CD14-positive monocyte (primary cell): Measurements from ENCODE around the gene CDKAL1. TPM values are rescaled to one million over a fixed set of nuclear protein-coding genes. Genes with fewer than 3 reads are reported as not detected.

Experiments
- DNase-seq, 3 donors: peaks; one replicate each; pipeline ENCODE4 v3.0.0-alpha.2; 2011 to 2022
- H2AFZ ChIP-seq: 2 replicates; pipeline ENCODE4 v1.6.0; 2012; ENCODE audit warnings: mild to moderate bottlenecking, low read depth, low read length, inconsistent platforms; ENCODE audit not compliant: insufficient read depth, poor library complexity, severe bottlenecking
- H3K27ac ChIP-seq, 2 donors: 1 replicate in 1 of 2; 2 replicates in 1 of 2; pipeline ENCODE4 v1.5.1; 2012 to 2013; ENCODE audit warnings: low read length in 2 of 2, control low read depth in 1 of 2, inconsistent platforms in 1 of 2, low read depth in 1 of 2, mild to moderate bottlenecking in 1 of 2
- H3K27me3 ChIP-seq, 2 donors: one replicate each; pipeline versions ENCODE4 v1.6.0 to v1.6.1; 2011 to 2013; ENCODE audit warnings: low read length in 2 of 2; ENCODE audit not compliant: control insufficient read depth in 2 of 2, insufficient read depth in 2 of 2
- H3K36me3 ChIP-seq, 2 donors: replicated peaks in 1 of 2; 1 replicate in 1 of 2; 2 replicates in 1 of 2; pipeline versions ENCODE4 v1.5.1 to v1.6.1; 2012 to 2013; ENCODE audit warnings: low read length in 2 of 2, control low read depth in 1 of 2, inconsistent platforms in 1 of 2, mild to moderate bottlenecking in 1 of 2; ENCODE audit not compliant: insufficient read depth in 2 of 2, control insufficient read depth in 1 of 2
- H3K4me1 ChIP-seq, 2 donors: 1 replicate in 1 of 2; 2 replicates in 1 of 2; pipeline versions ENCODE4 v1.5.1 to v1.6.1; 2012 to 2013; ENCODE audit warnings: low read length in 2 of 2, control low read depth in 1 of 2, inconsistent platforms in 1 of 2, mild to moderate bottlenecking in 1 of 2, moderate library complexity in 1 of 2; ENCODE audit not compliant: insufficient read depth in 2 of 2, control insufficient read depth in 1 of 2
- H3K4me2 ChIP-seq: replicated peaks from 2 replicates; pipeline ENCODE3; 2012; ENCODE audit warnings: low read length, moderate library complexity, mild to moderate bottlenecking; ENCODE audit not compliant: poor library complexity, severe bottlenecking; ENCODE audit errors: extremely low read depth
- H3K4me3 ChIP-seq, 3 experiments: fragments of 200-600 bp in 1 of 3; sonication (generic) in 1 of 3; replicated peaks in 1 of 3; 1 replicate in 2 of 3; 2 replicates in 1 of 3; pipeline ENCODE4 v1.5.1; 2011 to 2013; ENCODE audit warnings: low read length in 3 of 3, mild to moderate bottlenecking in 3 of 3, control low read depth in 2 of 3, low read depth in 2 of 3, inconsistent platforms in 1 of 3, moderate library complexity in 1 of 3
- H3K79me2 ChIP-seq: 2 replicates; pipeline ENCODE4 v1.6.0; 2012; ENCODE audit warnings: mild to moderate bottlenecking, control low read depth, inconsistent platforms, low read length, moderate library complexity; ENCODE audit not compliant: insufficient read depth
- H3K9ac ChIP-seq: 2 replicates; pipeline ENCODE4 v1.6.0; 2017; ENCODE audit warnings: low read length, mild to moderate bottlenecking; ENCODE audit not compliant: insufficient read depth, poor library complexity, severe bottlenecking
- H3K9me3 ChIP-seq, 2 donors: replicated peaks in 1 of 2; 1 replicate in 1 of 2; 2 replicates in 1 of 2; pipeline versions ENCODE4 v1.5.1 to v1.6.1; 2012 to 2013; ENCODE audit warnings: low read length in 2 of 2, control low read depth in 1 of 2; ENCODE audit not compliant: control insufficient read depth in 1 of 2, insufficient read depth in 1 of 2
- H4K20me1 ChIP-seq: 2 replicates; pipeline ENCODE4 v1.6.0; 2012; ENCODE audit warnings: mild to moderate bottlenecking, low read length, control low read depth, moderate library complexity; ENCODE audit not compliant: insufficient read depth
- H3K27ac Mint-ChIP-seq, 7 donors: one replicate each; pipeline ENCODE4 v1.8.0; 2020; ENCODE audit warnings: mild to moderate bottlenecking in 7 of 7, mixed read lengths in 7 of 7, moderate library complexity in 6 of 7, inconsistent platforms in 2 of 7
- H3K27me3 Mint-ChIP-seq, 3 donors: one replicate each; pipeline ENCODE4 v1.8.0; 2021 to 2022; ENCODE audit warnings: low read depth in 3 of 3, mild to moderate bottlenecking in 3 of 3, mixed read lengths in 3 of 3, moderate library complexity in 3 of 3, inconsistent platforms in 1 of 3
- H3K36me3 Mint-ChIP-seq, 2 donors: one replicate each; pipeline ENCODE4 v1.8.0; 2020; ENCODE audit warnings: mixed read lengths in 2 of 2, inconsistent platforms in 1 of 2, mild to moderate bottlenecking in 1 of 2
- H3K4me1 Mint-ChIP-seq: one replicate; pipeline ENCODE4 v1.8.0; 2020; ENCODE audit warnings: mild to moderate bottlenecking, mixed read lengths
- H3K4me3 Mint-ChIP-seq, 2 donors: one replicate each; pipeline ENCODE4 v1.8.0; 2020; ENCODE audit warnings: mild to moderate bottlenecking in 2 of 2, mixed read lengths in 2 of 2, moderate library complexity in 1 of 2
- H3K9me3 Mint-ChIP-seq, 7 donors: one replicate each; pipeline ENCODE4 v1.8.0; 2020 to 2022; ENCODE audit warnings: mixed read lengths in 7 of 7, mild to moderate bottlenecking in 6 of 7, moderate library complexity in 6 of 7, inconsistent platforms in 2 of 7
- WGBS: methylation state at CpG from one replicate; pipeline ENCODE4 v1.1.5; 2013; ENCODE audit warnings: missing lambda C conversion rate; ENCODE audit not compliant: insufficient coverage; 5-methylcytosine and 5-hydroxymethylcytosine counted together
- intact Hi-C, 2 donors: fragments of 100-400 bp; cut with micrococcal nuclease; formaldehyde crosslinking; loops; one replicate each; pipeline versions ENCODE4 v1.15.0 to v1.15.1; 2023
- polyA minus RNA-seq: library from RNA; depleted of rRNA, polyadenylated mRNA; stranded (reverse); fragments of >200 nt; gene quantifications from 2 replicates; pipeline ENCODE4 v1.2.3, GENCODE V29; 2012
- polyA plus RNA-seq, 3 donors: library from polyadenylated mRNA; depleted of rRNA in 1 of 3; unstranded in 2 of 3; stranded (reverse) in 1 of 3; fragments of 300-500 nt in 2 of 3; fragments of >200 nt in 1 of 3; fragmentation: Illumina TruSeq in 2 of 3; gene quantifications; 1 replicate in 2 of 3; 2 replicates in 1 of 3; pipeline ENCODE4 v1.2.3, GENCODE V29; 2012 to 2021
- total RNA-seq, 12 experiments: library from RNA in 1 of 12; stranded (reverse) in 1 of 12; fragments of 120-200 nt in 1 of 12; gene quantifications; one replicate each; pipeline ENCODE4 v1.2.4 and lab custom pipeline; 2013 to 2026; ENCODE audit warnings: mixed read lengths in 6 of 12, inconsistent platforms in 1 of 12
- TF ChIP-seq, protein P1 (sequence below): fragments of 200-600 bp; IDR thresholded peaks from one replicate; pipeline ENCODE4 v1.8.0; 2022; ENCODE audit warnings: antibody characterized with exemption, mild to moderate bottlenecking

Gene CDKAL1
- 17.3 TPM for total RNA-seq (2013)
- 10 to 100 TPM in 1 of 3 donors, 1 to 10 TPM in 2; 3.2 to 12.4 (median 8.3) TPM for polyA plus RNA-seq
- polyA minus RNA-seq, result 6.1 and 9.2 TPM in 2 replicates
- total RNA-seq (lab: John Stamatoyannopoulos, UW), result 8.3 to 33.9 (median 19.9) reads per million in 11 experiments

DNA sequence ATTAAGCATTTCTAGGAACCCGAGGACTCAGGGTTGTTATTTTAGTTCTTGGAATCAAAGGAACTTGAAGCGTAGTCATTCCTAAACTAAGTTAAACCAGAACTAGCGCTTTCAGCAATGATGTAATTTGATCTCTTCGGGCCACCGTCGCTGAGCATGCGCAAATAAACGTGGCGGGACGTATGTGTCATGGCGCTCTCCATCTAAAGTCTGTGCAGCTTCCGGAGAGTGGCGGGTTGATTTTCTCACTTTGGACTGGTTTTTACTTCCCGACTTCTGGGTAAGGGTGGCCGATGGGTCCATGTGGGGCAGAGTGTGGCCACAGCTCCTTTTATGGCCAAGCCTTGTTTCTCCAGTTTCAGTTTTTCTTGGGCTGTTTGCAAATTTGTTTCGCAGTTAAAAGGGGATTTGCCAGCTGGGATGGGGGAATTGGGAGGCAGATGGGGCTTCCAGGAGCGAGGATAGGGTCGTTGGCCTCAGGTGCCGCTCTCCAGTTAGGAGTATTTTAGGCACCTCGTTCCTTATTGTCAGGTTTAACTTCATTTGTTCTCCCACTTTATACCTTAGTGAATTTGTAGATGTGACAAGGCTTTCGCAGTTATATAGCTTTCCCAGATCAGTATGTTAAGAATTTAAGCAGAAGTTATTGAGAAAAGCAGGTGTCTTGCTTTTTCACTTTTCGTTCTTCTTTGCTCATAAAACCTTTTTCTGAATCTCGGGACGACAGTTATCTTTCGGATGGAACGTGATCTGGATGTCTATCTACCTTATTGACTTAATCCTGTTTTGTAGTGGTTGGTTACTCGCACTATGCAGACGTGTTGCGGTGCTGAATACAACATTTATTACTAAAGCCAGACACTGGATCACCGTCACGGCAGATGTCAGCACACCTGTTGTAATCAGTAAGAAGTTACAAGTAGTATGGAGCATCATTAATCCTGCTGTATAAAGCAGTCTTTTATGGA, at the start of gene CDKAL1:
Gene CDKAL1 (plus strand): TSS at position 163 of the 968 bp plus-strand sequence. CDS start 11,894 bp downstream, outside the sequence.
- Mint-ChIP-seq H3K4me3 (peak within 1 kb of the TSS; percentile 90 to 96), H3K9me3 (no peaks in the 10 kb centered on the region), H3K27me3 (peaks cover 0 to 1% (median 0%) of the 10 kb centered on the region in 3 donors), H3K36me3 (peaks cover 21 to 22% of the 10 kb centered on the region in 2 donors), H3K4me1 (peaks cover 12% of the 10 kb centered on the region), H3K27ac (peak within 1 kb of the TSS; percentile 91 to 97 (median 96))
- Histone ChIP-seq H4K20me1 (no peaks in the 10 kb centered on the region), H3K4me2 (peak within 1 kb of the TSS; percentile 85), H3K27me3 (no peaks in the 10 kb centered on the region), H3K4me1 (peaks cover 11 to 22% of the 10 kb centered on the region in 2 donors), H3K79me2 (peaks cover 51% of the 10 kb centered on the region), H3K9me3 (no peaks in the 10 kb centered on the region), H2AFZ (peak within 1 kb of the TSS; percentile 94), H3K36me3 (peaks cover 0 to 27% of the 10 kb centered on the region in 2 donors), H3K27ac (peak within 1 kb of the TSS; percentile 89 to 94), H3K4me3 (peak within 1 kb of the TSS; percentile 76 to 98 (median 88)), H3K9ac (peak within 1 kb of the TSS; percentile 83)
- intact Hi-C loops, result loop anchor here (2.0 to 10.0 kb wide), 3 partner anchors 132 to 210 kb away; partner anchors contain the start of gene E2F3 (in 2 of the 2)
- peak; percentile 87 to 91 (median 87) for DNase-seq
- 0% methylated on average over 15 of the region's 31 CpGs for WGBS
- TF ChIP-seq, protein P1, sequence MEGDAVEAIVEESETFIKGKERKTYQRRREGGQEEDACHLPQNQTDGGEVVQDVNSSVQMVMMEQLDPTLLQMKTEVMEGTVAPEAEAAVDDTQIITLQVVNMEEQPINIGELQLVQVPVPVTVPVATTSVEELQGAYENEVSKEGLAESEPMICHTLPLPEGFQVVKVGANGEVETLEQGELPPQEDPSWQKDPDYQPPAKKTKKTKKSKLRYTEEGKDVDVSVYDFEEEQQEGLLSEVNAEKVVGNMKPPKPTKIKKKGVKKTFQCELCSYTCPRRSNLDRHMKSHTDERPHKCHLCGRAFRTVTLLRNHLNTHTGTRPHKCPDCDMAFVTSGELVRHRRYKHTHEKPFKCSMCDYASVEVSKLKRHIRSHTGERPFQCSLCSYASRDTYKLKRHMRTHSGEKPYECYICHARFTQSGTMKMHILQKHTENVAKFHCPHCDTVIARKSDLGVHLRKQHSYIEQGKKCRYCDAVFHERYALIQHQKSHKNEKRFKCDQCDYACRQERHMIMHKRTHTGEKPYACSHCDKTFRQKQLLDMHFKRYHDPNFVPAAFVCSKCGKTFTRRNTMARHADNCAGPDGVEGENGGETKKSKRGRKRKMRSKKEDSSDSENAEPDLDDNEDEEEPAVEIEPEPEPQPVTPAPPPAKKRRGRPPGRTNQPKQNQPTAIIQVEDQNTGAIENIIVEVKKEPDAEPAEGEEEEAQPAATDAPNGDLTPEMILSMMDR, result no peak

DNA sequence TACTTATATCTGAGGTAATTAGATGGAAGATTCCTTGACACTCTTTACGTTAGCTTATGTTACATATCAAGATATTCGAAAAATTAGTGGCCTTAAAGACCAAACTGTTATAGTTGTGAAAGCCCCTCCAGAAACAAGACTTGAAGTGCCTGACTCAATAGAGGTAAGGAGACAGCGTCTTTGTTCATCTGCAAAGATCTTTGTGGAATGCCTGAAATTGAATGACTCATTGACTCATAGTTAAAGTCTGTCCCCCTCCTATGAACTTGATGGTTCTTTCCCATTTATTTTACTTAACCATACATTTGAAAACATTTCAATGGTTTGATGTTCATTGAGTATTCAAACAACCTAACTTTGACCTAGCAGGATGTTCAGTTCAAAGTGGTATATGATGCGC, 47.6 kb upstream of the CDKAL1 start:
- intact Hi-C loops, result loop anchor here (10.0 kb wide), 1 partner anchor 82 kb away; the partner anchor contains the start of gene E2F3 (in 2 of the 2)
- Histone ChIP-seq H3K4me1 (peaks cover 39 to 41% of the 10 kb centered on the region in 2 donors), H3K4me3 (no peak overlapping the region), H3K36me3 (peaks cover 45 to 62% of the 10 kb centered on the region in 2 donors), H3K27ac (no peak overlapping the region), H2AFZ (no peak overlapping the region), H3K4me2 (no peak overlapping the region), H3K79me2 (peaks cover 43% of the 10 kb centered on the region), H3K27me3 (no peaks in the 10 kb centered on the region), H3K9ac (no peak overlapping the region), H4K20me1 (no peaks in the 10 kb centered on the region), H3K9me3 (no peaks in the 10 kb centered on the region)
- H3K27ac Mint-ChIP-seq, result no peak overlapping the region
- TF ChIP-seq, protein P1, result no peak
- H3K9me3 Mint-ChIP-seq, result no peaks in the 10 kb centered on the region
- H3K36me3 Mint-ChIP-seq, result peaks cover 57 to 79% of the 10 kb centered on the region in 2 donors
- peaks cover 39% of the 10 kb centered on the region for H3K4me1 Mint-ChIP-seq
- WGBS, result 80% methylated on average over 1 of the region's 4 CpGs
- H3K27me3 Mint-ChIP-seq, result no peaks in the 10 kb centered on the region
- no peak for DNase-seq
- H3K4me3 Mint-ChIP-seq, result no peak overlapping the region
